Measurements from ENCODE around the gene SORBS1.

Gene SORBS1

GRCh38 chr10:95308389-95309302 is 252.5 kb downstream of the SORBS1 start:
- DNase-seq: no peak

GRCh38 chr10:95306851-95307250 is 254.3 kb downstream of the SORBS1 start:
- DNase-seq: no peak

GRCh38 chr10:95306318-95306650 is 254.9 kb downstream of the SORBS1 start:
- no peak for DNase-seq

- no peak for DNase-seq
Observed at GRCh38 chr10:95305606-95306317, 255.4 kb downstream of the SORBS1 start.

GRCh38 chr10:95304976-95305375 is 256.2 kb downstream of the SORBS1 start:
- DNase-seq: no peak

GRCh38 chr10:95304463-95304862 is 256.7 kb downstream of the SORBS1 start:
- DNase-seq: no peak

- DNase-seq: no peak
Observed at GRCh38 chr10:95303950-95304349, 257.2 kb downstream of the SORBS1 start.

GRCh38 chr10:95303535-95303934 is 257.6 kb downstream of the SORBS1 start:
- no peak for DNase-seq

GRCh38 chr10:95300022-95300539 is 261.1 kb downstream of the SORBS1 start:
- no peak for DNase-seq

- no peak for DNase-seq
Observed at GRCh38 chr10:95297402-95297801, 263.8 kb downstream of the SORBS1 start.

GRCh38 chr10:95296764-95297163 is 264.4 kb downstream of the SORBS1 start:
- no peak for DNase-seq

GRCh38 chr10:95295031-95295755 is 266.0 kb downstream of the SORBS1 start:
- peak in 1 of 5 donors; percentile 84 for DNase-seq

GRCh38 chr10:95293631-95294030 is 267.5 kb downstream of the SORBS1 start:
- no peak for DNase-seq

GRCh38 chr10:95291365-95292039 is 269.7 kb downstream of the SORBS1 start:
- no peak for DNase-seq

GRCh38 chr10:95290461-95291364 is 270.5 kb downstream of the SORBS1 start, which contains the start of gene PDLIM1:
PDLIM1 (minus strand) TSS chr10:95291003; CDS start chr10:95290915, 88 bp downstream.
- DNase-seq: peak in 3 of 5 donors; percentile 5 to 45 (median 6)

- no peak for DNase-seq
Observed at GRCh38 chr10:95289921-95290421, 271.2 kb downstream of the SORBS1 start.

GRCh38 chr10:95289003-95289920 is 271.9 kb downstream of the SORBS1 start:
- DNase-seq: no peak

- no peak for DNase-seq
Observed at GRCh38 chr10:95288303-95288702, 272.9 kb downstream of the SORBS1 start.

- DNase-seq: no peak
Observed at GRCh38 chr10:95287281-95287680, 273.9 kb downstream of the SORBS1 start.

GRCh38 chr10:95286707-95287106 is 274.5 kb downstream of the SORBS1 start:
- DNase-seq: no peak

All from T-helper 1 cell (primary cell).